ENCODE measurements around the gene EBF3.

The EBF3 gene

DNA sequence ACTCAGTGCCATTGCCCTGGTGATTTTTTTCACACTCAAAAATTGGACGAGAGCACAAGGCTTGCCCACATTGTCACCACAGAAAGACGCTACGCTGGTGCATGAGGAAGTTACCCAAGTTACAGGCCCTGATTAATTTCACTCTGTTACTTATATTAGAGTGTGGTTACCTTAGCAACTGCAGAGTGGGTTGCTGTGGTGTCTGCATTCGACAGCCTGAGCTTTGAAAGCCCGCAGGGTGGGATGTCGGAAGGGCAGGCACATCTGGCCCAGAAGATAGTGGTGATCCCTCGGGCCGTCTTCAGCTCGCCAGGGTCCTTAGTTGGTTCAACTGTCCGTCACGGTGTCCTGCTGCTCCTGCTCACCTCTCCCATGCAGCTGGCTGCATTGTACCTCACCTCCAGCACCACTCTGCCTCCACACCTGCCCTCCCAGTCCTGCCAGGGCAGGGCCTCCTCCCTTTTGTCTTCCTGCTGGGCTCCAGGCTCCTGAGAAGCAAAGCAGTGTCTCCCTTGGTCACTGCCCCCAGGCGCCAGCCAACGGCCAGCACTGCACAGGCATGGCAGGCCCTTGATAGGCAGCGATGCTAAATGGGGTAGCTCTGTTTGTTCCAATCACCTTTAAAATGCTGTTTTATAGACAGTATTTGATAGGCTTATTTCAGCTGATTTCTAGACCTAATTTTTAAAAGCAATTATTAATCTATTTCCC, 167.2 kb downstream of the EBF3 start:
- DNase-seq (ENCODE audit: low spot score): no peak

DNA sequence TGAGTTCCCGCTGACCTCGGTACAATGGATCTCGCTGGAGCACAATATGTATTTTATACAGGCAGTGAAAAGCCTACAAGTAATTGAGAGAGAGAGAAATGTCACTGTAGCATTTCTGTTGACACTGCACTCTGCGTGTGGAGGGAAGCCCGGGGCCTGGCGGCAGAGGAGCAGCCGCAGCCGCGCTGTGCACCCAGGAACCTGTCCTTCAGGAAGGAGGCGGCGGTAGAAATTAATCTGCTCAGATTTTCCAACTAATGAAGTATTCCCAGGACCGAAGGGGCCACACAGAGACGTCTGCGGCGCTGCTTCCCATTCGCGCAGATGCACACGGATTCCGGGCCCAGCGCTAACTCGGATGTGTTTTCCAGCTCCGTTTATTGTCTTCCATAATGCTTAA, 170.1 kb downstream of the EBF3 start:
- DNase-seq (ENCODE audit: low spot score): no peak

DNA sequence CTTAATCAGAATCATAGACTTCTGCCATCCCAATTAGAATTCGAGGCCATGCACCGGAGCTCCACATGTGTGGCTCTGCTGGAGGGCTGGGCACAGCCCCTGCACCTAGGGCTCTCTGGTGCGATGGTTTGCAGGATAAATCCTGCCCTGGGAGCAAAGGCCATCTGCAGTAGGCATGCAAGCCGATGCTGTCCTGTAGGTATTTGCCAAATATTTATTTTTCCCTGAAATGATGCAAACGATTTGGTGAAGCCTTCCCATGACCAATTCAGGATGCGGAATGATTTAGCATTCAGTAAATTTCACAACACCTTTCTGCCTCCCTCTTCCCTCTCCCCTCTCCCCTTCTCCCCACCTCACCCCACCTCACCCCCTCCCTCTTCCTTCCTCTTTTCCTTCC, 170.6 kb downstream of the EBF3 start:
- no peak for DNase-seq (ENCODE audit: low spot score)

DNA sequence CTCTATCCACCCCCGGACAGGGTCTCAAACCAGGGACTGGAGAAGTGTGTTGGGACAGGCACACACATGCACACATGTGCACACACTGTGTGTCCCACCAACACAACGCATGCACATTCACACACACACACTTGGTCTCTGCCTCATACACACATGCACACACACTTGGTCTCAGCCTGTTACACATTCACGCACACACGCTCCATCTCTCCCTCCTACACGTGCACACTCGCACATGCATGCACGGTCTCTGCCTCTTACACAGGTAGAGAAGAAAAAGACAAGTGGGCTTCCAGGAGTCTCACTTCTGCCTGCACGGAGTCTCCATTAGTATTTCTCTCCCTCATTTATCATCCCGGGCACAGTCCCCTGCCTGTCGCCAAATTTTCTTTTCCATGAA, 171.2 kb downstream of the EBF3 start:
- no peak for DNase-seq (ENCODE audit: low spot score)

DNA sequence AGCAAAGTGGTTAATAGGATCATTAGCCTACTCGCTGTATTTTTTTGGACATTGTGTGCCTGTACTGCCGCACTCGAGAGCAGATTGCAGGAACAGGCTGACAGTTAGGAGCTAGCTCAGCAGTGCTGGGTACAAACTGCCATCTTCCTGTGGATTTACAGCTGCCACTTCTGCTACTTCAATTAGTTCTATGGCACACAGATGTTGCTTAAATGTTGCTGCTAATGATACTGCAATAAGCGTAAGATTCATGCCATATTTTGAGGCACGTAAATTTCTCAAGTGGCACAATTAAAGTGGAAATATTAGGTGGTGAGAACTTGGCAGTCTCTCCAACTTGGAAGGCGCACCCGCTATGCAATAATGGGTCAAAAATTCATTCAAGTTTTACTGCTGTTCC, 171.9 kb downstream of the EBF3 start:
- DNase-seq (ENCODE audit: low spot score): no peak

DNA sequence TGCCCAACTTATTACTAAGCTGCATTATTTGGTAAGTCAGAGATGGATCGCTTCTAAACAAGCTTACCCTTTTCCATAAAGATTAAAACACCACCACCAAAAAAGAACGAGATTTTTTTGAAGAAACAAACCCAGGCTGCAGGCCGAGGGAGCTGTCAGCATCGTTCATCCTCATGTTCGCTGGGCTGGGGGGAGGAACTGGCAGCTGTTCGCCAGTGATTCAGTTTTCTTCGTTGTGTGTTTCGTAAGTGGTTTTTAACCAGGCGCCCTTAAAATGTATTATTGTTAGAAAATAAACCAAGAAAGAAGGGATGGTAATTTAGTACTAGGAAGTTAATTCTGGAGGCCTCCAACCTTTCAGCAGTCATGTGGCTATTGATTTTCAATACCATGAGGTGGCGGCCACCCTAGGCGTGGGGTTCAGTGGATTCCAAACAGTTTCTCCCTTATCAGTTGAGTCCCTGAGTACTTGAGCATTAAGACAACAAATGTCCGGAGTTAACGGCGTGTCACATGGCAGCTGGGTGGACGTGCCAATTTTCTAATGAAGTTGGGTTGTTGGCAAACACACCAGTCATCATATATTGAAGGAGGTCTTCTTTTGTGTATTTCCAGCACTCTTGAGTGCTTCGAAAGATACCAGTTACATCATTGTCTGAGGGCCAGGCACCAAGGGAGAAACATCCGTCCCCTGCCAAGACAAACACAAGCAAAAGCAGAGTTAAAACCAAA, 173.2 kb downstream of the EBF3 start:
- no peak for DNase-seq (ENCODE audit: low spot score)

DNA sequence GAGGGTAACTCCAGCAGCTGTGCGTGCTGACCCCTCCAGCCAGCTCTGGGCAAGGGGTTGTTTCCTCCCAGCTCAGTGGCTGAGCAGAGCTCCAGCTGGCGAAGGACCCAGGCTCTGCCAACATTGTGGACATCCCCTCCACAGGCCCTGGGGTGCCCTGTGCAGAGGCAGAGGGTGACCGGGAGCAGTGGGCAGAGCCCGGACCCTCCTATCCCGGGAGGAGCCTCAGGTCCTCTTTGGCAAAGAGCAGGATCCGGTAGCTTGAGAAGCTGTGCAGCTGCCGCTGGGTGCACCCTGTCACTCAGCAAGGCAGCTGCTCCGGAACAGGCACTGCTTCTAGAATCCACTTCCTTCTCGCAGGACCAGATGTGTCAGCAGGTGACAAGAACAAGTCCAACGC, 175.9 kb downstream of the EBF3 start:
- no peak for DNase-seq (ENCODE audit: low spot score)

DNA sequence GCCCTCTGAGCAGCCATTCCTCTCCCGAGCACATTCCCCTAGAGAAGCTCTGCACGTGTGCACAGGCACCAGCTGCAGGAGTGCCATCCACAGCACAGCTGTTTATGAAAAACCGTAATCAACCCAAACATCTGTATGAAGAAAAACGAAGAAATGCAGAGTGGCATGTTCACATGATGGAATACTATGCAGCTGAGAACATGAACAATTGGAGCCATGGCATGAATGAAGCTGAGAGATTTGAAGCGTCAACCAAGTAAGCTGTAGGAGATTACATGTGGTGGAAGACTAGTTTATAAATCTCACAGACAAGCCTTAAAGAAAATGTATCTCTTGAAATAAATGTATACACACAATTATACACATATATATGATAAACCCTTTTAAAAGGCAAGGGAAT, 176.5 kb downstream of the EBF3 start:
- no peak for DNase-seq (ENCODE audit: low spot score)

DNA sequence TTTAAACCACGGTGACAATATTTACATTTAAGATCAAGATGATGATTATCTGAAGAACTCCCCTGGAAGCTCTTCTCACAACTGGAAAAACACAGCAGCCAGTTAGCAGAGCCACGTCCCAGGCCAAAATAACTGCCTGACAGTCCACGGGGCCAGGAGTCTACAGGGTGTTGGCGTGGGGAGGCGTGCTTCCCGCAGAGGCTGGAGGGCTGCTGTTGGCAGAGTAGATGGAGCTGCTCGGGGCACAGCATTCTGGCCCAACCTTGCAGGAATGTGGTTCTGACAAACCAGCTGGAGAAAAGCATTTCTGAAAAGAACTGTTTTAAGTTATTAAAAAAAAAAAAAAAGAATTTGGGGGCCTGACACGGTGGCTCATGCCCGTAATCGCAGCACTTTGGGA, 177.9 kb downstream of the EBF3 start:
- no peak for DNase-seq (ENCODE audit: low spot score)

DNA sequence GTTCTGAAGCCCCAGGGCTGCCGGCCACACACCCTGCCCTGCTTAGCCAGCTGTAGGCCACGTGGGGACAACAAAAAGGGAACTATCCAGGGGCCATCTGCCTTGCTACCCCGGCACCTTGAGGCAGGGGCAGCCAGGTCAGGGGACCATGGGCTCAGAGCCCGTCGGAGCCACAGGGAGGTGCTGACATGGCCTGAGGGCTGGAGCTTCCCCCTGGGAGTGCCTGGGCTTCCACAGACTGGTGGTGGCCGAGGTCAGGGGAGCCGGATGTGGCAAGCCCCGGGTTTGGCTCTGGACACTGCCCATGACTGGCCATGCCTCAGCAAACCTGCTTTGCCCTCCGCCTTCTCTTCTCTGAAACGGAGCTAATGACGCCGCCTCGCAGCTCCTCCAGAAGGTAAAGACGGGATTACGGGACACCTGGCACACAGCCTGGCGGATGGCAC, 178.5 kb downstream of the EBF3 start:
- no peak for DNase-seq (ENCODE audit: low spot score)

Data from kidney capillary endothelial cell (primary cell).